HEK293 (cell line): ENCODE results near the gene IL9.

ENCODE experiments used
- TRIM28 ChIP-seq: IDR thresholded peaks from 2 replicates; pipeline ENCODE4 v1.6.1; 2011; ENCODE audit warnings: low read length, control low read depth, borderline replicate concordance
- ZBTB7A ChIP-seq: fragments of 450-650 bp; formaldehyde crosslinking; IDR thresholded peaks from 2 replicates; pipeline ENCODE4 v1.5.1; 2016; ENCODE audit warnings: low read depth, missing biosample characterization, missing genetic modification characterization
- ZNF121 ChIP-seq: fragments of 450-650 bp; formaldehyde crosslinking; IDR thresholded peaks from 2 replicates; pipeline ENCODE4 v1.5.1; 2016; ENCODE audit warnings: missing biosample characterization, missing genetic modification characterization
- ZNF223 ChIP-seq: fragments of 450-650 bp; formaldehyde crosslinking; IDR thresholded peaks from 2 replicates; pipeline ENCODE4 v1.5.1; 2016; ENCODE audit warnings: missing biosample characterization, missing genetic modification characterization
- ZNF274 ChIP-seq, 2 experiments: fragments of 200-500 bp in 1 of 2; fragments of 450-650 bp in 1 of 2; sonication (Bioruptor generic) in 1 of 2; formaldehyde crosslinking in 1 of 2; IDR thresholded peaks; 2 replicates each; pipeline versions ENCODE4 v1.5.1 to v1.6.1; 2014 to 2016; ENCODE audit warnings: borderline replicate concordance in 1 of 2, inconsistent platforms in 1 of 2, low read length in 1 of 2, missing biosample characterization in 1 of 2, missing genetic modification characterization in 1 of 2
- ZNF76 ChIP-seq: fragments of 450-650 bp; formaldehyde crosslinking; IDR thresholded peaks from 2 replicates; pipeline ENCODE4; 2016; ENCODE audit warnings: low read depth, missing biosample characterization, missing genetic modification characterization, borderline replicate concordance
- ZNF791 ChIP-seq: fragments of 450-650 bp; formaldehyde crosslinking; IDR thresholded peaks from 2 replicates; pipeline ENCODE4 v1.5.1; 2016; ENCODE audit warnings: missing biosample characterization, missing genetic modification characterization
- TF ChIP-seq, protein P1 (sequence below): fragments of 450-650 bp; formaldehyde crosslinking; IDR thresholded peaks from 2 replicates; pipeline ENCODE4 v1.5.1; 2016; ENCODE audit warnings: missing biosample characterization, missing genetic modification characterization
- TF ChIP-seq, protein P2 (sequence below): fragments of 450-650 bp; formaldehyde crosslinking; IDR thresholded peaks from 2 replicates; pipeline ENCODE4 v1.5.1; 2016; ENCODE audit warnings: missing biosample characterization, missing genetic modification characterization
- TF ChIP-seq, protein P3 (sequence below): fragments of 450-650 bp; formaldehyde crosslinking; IDR thresholded peaks from 2 replicates; pipeline ENCODE4 v1.5.1; 2016; ENCODE audit warnings: missing biosample characterization, missing genetic modification characterization
- TF ChIP-seq, protein P4 (sequence below): fragments of 450-650 bp; formaldehyde crosslinking; IDR thresholded peaks from 2 replicates; pipeline ENCODE4 v1.5.1; 2017; ENCODE audit warnings: missing biosample characterization, missing genetic modification characterization

DNA sequence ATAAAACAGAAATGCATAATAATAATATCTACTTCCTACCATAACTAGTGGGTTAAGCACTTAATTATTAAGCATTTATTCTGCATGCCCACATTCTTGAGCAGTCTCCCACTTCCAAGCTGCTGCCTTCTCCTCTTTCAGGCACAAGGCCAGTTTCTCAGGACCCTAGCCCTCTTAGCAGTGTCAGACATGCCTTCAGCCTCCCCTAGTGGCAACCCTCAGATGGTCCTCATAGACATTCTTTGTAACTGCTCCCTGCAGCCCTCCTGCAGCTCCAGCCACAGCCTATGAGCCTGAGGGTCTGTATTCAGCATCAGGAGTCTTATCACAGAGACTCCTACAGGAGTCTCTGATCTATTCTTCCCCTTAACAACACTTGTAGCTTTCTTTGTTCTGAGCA, 3.9 kb downstream of the IL9 start:
- TF ChIP-seq, protein P1, sequence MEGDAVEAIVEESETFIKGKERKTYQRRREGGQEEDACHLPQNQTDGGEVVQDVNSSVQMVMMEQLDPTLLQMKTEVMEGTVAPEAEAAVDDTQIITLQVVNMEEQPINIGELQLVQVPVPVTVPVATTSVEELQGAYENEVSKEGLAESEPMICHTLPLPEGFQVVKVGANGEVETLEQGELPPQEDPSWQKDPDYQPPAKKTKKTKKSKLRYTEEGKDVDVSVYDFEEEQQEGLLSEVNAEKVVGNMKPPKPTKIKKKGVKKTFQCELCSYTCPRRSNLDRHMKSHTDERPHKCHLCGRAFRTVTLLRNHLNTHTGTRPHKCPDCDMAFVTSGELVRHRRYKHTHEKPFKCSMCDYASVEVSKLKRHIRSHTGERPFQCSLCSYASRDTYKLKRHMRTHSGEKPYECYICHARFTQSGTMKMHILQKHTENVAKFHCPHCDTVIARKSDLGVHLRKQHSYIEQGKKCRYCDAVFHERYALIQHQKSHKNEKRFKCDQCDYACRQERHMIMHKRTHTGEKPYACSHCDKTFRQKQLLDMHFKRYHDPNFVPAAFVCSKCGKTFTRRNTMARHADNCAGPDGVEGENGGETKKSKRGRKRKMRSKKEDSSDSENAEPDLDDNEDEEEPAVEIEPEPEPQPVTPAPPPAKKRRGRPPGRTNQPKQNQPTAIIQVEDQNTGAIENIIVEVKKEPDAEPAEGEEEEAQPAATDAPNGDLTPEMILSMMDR (tag by site-specific recombination): peak; percentile 56
- TF ChIP-seq, protein P2, sequence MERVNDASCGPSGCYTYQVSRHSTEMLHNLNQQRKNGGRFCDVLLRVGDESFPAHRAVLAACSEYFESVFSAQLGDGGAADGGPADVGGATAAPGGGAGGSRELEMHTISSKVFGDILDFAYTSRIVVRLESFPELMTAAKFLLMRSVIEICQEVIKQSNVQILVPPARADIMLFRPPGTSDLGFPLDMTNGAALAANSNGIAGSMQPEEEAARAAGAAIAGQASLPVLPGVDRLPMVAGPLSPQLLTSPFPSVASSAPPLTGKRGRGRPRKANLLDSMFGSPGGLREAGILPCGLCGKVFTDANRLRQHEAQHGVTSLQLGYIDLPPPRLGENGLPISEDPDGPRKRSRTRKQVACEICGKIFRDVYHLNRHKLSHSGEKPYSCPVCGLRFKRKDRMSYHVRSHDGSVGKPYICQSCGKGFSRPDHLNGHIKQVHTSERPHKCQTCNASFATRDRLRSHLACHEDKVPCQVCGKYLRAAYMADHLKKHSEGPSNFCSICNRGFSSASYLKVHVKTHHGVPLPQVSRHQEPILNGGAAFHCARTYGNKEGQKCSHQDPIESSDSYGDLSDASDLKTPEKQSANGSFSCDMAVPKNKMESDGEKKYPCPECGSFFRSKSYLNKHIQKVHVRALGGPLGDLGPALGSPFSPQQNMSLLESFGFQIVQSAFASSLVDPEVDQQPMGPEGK (tag by site-specific recombination): no peak
- TF ChIP-seq ZNF791 (no peak), ZNF223 (tag by site-specific recombination) (no peak), ZNF76 (no peak), TRIM28 (no peak), ZBTB7A (tag by site-specific recombination) (no peak), ZNF121 (tag by site-specific recombination) (no peak), ZNF274 (IDR thresholded peaks at IDR 0.05; ENCODE audit: low read length) (no peak), ZNF274 (tag by site-specific recombination; IDR thresholded peaks at IDR 0.05; ENCODE audit: borderline replicate concordance) (no peak)
- TF ChIP-seq, protein P3, sequence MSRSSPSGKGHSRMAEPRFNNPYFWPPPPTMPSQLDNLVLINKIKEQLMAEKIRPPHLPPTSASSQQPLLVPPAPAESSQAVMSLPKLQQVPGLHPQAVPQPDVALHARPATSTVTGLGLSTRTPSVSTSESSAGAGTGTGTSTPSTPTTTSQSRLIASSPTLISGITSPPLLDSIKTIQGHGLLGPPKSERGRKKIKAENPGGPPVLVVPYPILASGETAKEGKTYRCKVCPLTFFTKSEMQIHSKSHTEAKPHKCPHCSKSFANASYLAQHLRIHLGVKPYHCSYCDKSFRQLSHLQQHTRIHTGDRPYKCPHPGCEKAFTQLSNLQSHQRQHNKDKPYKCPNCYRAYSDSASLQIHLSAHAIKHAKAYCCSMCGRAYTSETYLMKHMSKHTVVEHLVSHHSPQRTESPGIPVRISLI: no peak
- TF ChIP-seq, protein P4, sequence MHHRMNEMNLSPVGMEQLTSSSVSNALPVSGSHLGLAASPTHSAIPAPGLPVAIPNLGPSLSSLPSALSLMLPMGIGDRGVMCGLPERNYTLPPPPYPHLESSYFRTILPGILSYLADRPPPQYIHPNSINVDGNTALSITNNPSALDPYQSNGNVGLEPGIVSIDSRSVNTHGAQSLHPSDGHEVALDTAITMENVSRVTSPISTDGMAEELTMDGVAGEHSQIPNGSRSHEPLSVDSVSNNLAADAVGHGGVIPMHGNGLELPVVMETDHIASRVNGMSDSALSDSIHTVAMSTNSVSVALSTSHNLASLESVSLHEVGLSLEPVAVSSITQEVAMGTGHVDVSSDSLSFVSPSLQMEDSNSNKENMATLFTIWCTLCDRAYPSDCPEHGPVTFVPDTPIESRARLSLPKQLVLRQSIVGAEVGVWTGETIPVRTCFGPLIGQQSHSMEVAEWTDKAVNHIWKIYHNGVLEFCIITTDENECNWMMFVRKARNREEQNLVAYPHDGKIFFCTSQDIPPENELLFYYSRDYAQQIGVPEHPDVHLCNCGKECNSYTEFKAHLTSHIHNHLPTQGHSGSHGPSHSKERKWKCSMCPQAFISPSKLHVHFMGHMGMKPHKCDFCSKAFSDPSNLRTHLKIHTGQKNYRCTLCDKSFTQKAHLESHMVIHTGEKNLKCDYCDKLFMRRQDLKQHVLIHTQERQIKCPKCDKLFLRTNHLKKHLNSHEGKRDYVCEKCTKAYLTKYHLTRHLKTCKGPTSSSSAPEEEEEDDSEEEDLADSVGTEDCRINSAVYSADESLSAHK (tag by site-specific recombination): no peak
